ENCODE data around the gene FDXR.

Gene FDXR

DNA sequence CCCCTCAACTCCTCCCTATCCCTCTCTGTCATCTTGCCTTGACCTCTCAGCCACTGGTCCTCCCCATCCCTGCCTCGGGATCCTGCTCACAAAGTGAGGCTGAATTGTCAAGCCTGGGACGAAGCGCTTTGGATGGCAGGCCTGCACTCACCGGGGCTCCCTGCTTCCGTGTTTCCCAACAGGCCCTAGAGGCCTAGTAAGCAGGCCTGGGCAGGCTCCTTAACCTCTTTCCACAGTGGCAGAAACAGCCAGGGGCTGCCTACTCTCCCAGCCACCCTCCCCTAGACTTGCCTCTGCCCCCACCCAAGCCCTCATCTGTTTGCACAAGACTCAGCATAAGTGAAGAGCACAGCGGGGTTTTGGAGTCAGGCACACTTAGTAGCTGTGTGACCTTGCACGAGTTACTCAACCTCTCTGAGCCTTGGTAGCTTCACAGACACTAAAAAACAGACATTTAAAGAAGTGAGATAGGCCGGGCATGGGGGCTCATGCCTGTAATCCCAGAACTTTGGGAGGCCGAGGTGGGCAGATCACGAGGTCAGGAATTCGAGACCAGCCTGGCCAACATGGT, 25.7 kb upstream of the FDXR start:
- no peak for DNase-seq (ENCODE audit: low spot score)

DNA sequence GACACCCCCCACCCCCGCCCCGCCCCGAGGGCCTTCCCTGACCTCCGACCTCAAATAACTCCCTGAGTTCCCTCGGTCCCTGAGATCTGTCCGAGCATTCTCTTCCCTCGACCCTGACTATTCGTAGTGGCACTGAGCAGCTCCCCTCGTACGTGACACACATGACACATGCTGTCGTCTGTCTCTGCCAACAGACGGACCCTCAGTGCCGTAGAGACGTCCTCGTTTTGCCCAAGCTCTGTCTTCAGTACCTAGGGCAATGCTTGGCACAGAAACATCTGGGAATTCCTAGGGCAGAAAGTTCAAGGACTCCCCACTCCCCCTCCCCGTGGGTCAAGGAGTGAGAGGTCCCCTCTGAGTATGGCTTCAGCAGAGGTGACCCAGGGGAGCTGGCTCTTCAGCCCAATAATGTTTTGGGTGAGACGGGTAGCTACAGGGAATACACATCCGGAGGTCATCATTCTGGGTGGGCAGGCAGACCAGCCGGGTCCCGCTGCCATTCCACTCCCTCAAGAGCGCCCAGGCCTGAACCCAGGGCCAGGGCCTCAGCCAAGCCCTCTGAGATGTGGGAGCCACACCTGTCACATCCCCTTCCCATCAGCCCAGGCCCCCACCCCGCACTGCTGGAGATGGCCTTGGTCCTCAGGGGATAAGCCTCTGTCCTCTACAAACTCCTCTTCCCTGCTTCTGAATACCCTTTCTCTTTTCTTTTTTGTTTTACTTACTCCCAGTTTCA, 21.3 kb upstream of the FDXR start:
- no peak for DNase-seq (ENCODE audit: low spot score)

- DNase-seq (ENCODE audit: low spot score) = peak; percentile 77
Measured at GRCh38 chr17:74892974-74893911, 20.4 kb upstream of the FDXR start, which contains the start of gene FADS6. TSS of gene FADS6 (minus strand) at chr17:74893633. CDS start at chr17:74893595, 38 bp downstream.

- no peak for DNase-seq (ENCODE audit: low spot score)
Measured at GRCh38 chr17:74892013-74892841, 19.4 kb upstream of the FDXR start.

DNA sequence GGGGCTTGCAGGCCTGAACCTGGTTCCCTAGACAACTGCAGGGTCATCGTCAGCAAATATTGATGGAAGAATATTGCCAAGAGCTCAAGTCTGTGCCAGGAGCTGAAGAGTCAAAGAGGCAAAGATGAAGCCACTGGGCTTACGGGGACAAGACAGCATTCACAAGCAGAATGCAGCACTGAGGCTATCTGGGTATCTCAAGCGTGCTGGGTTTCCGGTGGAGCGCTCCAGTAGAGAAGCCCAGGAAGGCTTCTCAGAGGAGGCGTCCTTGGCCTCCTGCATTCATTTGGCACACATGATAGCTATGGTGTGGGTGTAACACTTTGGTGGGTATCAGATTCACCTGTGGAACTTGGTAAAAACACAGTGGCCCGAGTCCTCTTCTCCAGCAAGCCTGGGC, 17.8 kb upstream of the FDXR start:
- no peak for DNase-seq (ENCODE audit: low spot score)

DNA sequence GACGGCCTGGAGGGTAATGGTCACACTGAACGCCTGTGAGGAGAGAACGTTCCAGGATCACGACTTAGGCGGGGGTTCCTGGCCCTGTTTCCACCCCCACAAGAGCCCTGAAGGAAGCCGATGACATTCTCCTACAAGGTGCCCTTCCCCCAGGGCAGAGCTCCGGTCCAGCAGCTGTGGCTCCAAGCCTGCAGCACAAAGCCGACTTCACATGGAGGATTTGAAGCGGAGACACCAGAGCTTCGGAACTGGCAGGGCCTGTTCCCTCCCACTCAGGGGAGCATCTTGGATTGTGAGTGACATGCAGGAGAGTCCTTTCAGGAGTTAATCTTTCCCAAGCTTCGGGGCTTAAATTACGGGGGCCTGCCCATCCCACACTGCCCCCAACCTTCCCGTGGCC, 15.7 kb upstream of the FDXR start:
- DNase-seq (ENCODE audit: low spot score) = no peak

GRCh38 chr17:74883241-74883745, 10.5 kb upstream of the FDXR start:
- no peak for DNase-seq (ENCODE audit: low spot score)

DNA sequence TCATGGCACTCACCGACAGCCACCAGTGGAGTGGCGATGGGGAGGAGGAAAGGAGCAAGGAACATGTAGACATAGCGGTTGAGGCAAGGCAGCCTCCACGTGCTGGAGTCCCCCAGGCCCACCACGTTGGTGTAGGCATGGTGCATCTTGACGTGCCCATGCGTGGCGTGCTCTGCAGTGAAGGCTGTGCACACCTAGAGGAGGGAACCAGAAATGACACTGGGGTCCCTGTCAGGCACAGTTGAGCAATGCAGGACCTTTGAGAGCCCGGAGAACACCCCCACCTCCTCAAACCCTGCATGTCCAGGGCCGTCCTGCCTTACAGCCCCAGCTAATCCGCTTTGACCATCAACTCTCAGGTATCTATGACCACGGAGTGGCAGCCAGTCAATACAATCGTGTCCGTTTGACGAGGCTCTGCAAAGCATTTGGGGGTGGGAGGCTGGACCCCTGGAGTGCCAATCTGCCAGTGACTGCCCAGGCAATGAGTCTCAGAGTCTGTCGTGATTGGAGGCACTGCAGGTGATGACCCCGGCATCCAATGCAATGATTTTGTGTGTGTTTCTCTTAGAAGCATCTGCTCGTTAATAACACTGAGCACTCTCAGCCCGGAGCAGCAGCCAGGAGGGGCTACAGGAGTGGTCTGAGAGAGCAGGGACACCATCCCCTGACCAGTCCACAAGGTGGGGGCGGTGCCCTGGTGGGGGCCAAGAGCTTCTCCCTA, 9.9 kb upstream of the FDXR start:
- no peak for DNase-seq (ENCODE audit: low spot score)

GRCh38 chr17:74881073-74881472, 8.3 kb upstream of the FDXR start:
- DNase-seq (ENCODE audit: low spot score) = no peak

DNA sequence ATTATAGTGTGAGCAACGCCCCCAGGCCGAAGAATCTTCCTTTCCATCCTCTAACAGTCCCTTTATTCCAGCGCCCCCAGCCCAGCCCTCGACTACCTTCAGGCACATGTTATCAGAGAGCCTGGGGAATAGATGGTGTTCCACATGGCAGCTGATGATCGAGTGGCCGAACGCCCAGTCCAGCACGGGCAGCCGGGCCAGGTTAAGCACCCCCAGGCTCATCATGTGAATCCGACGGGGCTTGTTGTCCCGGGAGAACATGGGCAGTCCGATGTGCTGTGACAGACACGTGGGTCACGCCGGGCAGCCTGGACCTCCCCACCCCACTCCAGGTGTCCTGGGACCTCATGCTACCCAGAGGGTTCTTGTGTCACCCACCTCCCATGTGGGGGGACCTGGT, 6.5 kb upstream of the FDXR start:
- DNase-seq (ENCODE audit: low spot score) = no peak

DNA sequence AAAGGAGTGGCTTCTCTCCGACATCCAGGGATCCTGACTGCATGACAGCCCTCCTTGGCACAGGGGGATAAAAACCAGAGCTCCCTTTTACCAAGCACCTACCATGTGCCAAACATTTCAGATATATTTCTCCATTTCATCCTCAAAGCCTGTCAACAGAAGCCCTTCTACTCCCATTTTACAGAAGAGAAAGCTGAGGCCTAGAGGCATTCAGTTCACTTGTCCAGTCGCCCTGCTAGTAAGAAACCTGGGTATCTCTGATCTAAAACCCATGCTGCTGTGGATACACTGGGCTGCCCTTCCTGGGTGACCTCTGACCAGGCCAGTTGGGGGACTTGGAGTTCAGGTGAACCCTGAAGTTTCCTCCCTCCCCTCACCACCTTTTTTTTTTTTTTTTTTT, 5.9 kb upstream of the FDXR start:
- no peak for DNase-seq (ENCODE audit: low spot score)

DNA sequence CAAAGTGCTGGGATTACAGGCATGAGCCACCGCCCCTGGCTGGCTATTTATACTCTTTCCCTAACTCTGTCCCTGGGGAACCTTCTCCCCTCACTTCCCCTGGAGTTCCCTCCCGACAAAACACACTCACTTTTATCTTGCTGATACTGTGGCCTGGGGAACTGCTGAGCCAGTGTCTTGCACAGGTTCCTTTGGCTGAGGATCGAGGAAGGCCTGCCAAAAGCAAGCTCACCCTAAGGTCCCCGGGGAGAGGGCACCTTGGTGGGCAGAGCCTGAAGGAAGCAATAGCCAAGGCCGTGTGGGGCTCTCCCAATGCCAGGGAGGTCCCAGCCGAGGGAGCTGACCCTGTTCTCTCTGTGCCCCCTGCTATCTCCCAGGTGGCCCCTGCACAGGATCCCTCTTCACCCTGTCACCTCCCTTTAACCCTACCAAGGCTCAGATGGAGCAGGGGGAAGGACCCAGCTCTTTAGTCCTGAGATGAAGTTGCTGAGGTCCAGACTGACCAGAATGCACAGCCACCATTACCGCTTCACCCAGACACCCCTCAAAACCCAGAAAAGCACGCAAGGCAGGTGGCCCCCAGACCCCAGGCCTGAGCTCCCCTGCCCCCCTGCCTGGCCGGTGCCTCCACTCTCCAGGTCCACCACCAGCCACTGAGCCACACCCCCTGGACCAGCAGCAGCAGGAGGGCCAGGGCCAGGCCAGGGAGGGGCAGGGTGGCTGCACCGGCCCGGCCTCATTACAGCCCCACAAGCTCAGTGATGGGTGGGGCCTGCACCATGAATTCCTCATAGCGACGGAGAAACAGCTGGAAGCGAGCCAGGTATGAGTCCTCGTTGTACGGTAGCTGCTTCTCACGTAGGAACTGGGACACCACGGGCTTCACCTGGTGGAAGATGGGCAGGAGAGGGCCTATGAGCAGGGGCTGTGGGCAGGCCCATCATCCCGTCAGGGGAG, 5.1 kb upstream of the FDXR start:
- no peak for DNase-seq (ENCODE audit: low spot score)

- no peak for DNase-seq (ENCODE audit: low spot score)
Measured at GRCh38 chr17:74875977-74876593, 3.3 kb upstream of the FDXR start.

GRCh38 chr17:74875155-74875976, 2.6 kb upstream of the FDXR start:
- no peak for DNase-seq (ENCODE audit: low spot score)

GRCh38 chr17:74874615-74875037, 1.8 kb upstream of the FDXR start:
- no peak for DNase-seq (ENCODE audit: low spot score)

- no peak for DNase-seq (ENCODE audit: low spot score)
Measured at GRCh38 chr17:74873874-74874614, 1.2 kb upstream of the FDXR start.

DNA sequence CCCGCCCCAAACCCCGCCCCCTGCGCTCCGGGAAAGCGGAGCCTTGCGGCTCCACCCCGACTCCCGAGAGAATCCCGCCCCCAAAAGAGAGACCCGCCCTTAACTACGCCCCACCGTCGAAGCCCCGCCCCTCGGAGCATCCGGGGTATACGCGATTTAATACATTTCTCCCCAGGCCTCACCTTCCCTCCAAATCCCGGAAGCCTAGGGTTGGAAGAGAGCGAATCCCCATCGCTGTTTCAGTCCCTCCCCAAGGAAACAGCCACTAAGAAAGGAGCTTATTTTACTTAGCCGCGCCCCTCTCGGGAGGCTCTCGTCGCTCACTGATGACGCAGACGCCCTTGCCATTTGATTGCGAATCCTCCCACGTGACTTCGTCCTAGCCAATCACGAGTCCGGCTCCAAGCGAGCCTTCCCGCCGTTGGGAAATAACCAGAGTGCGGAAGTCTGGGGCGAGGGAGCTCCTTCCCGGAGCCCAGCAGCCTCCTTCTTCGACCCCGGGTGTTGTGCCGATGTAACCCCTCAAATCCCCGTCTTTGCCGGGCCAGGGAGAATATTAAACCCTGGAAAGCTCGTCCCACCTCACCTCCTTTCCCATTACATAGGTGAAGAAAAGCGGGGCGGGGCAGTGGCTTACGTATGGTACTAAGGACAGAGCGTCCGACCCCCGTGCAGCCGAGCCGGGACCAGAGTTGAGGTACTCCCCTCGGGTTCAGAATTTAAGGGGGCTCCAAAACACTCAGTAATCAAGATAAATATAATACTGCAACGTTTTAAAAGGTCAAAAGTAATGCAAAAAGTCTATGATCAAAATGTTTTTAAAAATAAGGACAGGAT, 461 bp upstream of the FDXR start:
- peak; percentile 99 for DNase-seq (ENCODE audit: low spot score)
